Pancreas (tissue), 10 donors: ENCODE data around the gene COA5. TPM values are rescaled to one million over a fixed set of nuclear protein-coding genes. Genes with fewer than 3 reads are reported as not detected.

ENCODE experiments used
- ATAC-seq, 4 donors: fragments of 200-7000 bp; cut with Tn5 transposase; one replicate each; pipeline versions ENCODE4 v1.8.0 to v1.9.1; 2020; ENCODE audit warnings: mild to moderate bottlenecking in 4 of 4, moderate library complexity in 4 of 4
- DNase-seq, 6 donors: peaks; one replicate each; pipeline ENCODE4 v3.0.0-alpha.2; 2020
- FAIRE-seq: peaks from 2 replicates; lab custom pipeline; 2012; peaks lifted over from hg19 to GRCh38; lab: Jason Lieb, UNC
- H3K27ac ChIP-seq, 4 donors: fragments of 200-600 bp; sonication (generic); 1 replicate in 3 of 4; 2 replicates in 1 of 4; pipeline versions ENCODE4 v1.5.0 to v1.8.0; 2020
- H3K27me3 ChIP-seq, 4 donors: fragments of 200-600 bp; one replicate each; pipeline ENCODE4 v1.8.0; 2021
- H3K36me3 ChIP-seq, 3 donors: fragments of 200-600 bp; sonication (generic) in 1 of 3; one replicate each; pipeline versions ENCODE4 v1.5.0 to v1.8.0; 2020 to 2021
- H3K4me1 ChIP-seq, 3 donors: fragments of 200-600 bp; one replicate each; pipeline ENCODE4 v1.8.0; 2021
- H3K4me3 ChIP-seq, 4 donors: fragments of 200-600 bp; sonication (generic) in 2 of 4; one replicate each; pipeline versions ENCODE4 v1.5.0 to v1.8.0; 2020 to 2021
- H3K9me3 ChIP-seq, 4 donors: fragments of 200-600 bp; one replicate each; pipeline ENCODE4 v1.8.0; 2021
- CTCF ChIP-seq, 4 donors: fragments of 200-600 bp; sonication (generic) in 3 of 4; IDR thresholded peaks; one replicate each; pipeline versions ENCODE4 v1.5.0 to v1.8.0; 2021; ENCODE audit warnings: antibody characterized with exemption in 4 of 4
- WGBS, 2 donors: extraction: QIAGEN DNeasy Blood & Tissue Kit; methylation state at CpG; one replicate each; pipeline ENCODE4 v1.1.7; 2013; 5-methylcytosine and 5-hydroxymethylcytosine counted together
- intact Hi-C, 3 donors: fragments of 100-400 bp; cut with DNase I; formaldehyde crosslinking; loops; one replicate each; pipeline versions ENCODE4 v1.11.1 to v1.14.2; 2022
- polyA plus RNA-seq, 2 donors: library from polyadenylated mRNA; stranded (reverse); fragments of 200-250 nt; gene quantifications; one replicate each; pipeline ENCODE4 v1.2.3, GENCODE V29; 2013
- total RNA-seq, 6 donors: library from RNA; stranded (reverse); fragmentation: NEBNext Ultra II Directional in 4 of 6; extraction: Animal tissue kit (Norgen Biotek cat#: 25700) in 4 of 6; gene quantifications; one replicate each; pipeline versions ENCODE4 v1.2.1 to v1.2.4, GENCODE V29; 2021 to 2023
- donor health status: healthy with polysubstance abuse.
- donor health status: DM: no; HTN: no; CAD: no; lungs with moderate emphysema.
- donor health status: DM: no; HTN: no; CAD: no.
- donor health status: control.
- donor health status: control.
- donor health status: Bipolar disorder and iron deficiency.
- donor health status: DM: yes; HTN: yes; CAD: no.
- donor health status: DM: no; HTN: no; CAD: no.
- donor health status: DM: no; HTN: no; CAD: no.
- donor health status: DM: yes; HTN: yes; CAD: no.

COA5 gene
- total and polyA plus RNA-seq, 8 donors = 9.3 to 41.0 (median 12.5) TPM

GRCh38 chr2:98589489-98589888, 18.8 kb downstream of the COA5 start:
- 96 to 97% methylated on average over 4 of the region's 4 CpGs for WGBS, 2 donors
- DNase-seq (no peak), ATAC-seq (no peak)

GRCh38 chr2:98588880-98589431, 19.4 kb downstream of the COA5 start:
- 82 to 86% methylated on average over 4 of the region's 4 CpGs for WGBS, 2 donors
- FAIRE-seq (no peak), ATAC-seq (no peak), DNase-seq (no peak)
- no peak overlapping the region for H3K4me3 ChIP-seq
- no peaks in the 10 kb centered on the region for H3K4me1 ChIP-seq
- no peaks in the 10 kb centered on the region for H3K9me3 ChIP-seq
- intact Hi-C loops = no loop called here
- TF ChIP-seq CTCF (IDR thresholded peaks at IDR 0.05) = no peak
- H3K27ac ChIP-seq = no peak overlapping the region
- no peaks in the 10 kb centered on the region for H3K27me3 ChIP-seq
- H3K36me3 ChIP-seq = peaks cover 0 to 2% (median 0%) of the 10 kb centered on the region in 3 donors

More at GRCh38 chr2:98589489-98589888, 18.8 kb downstream of the COA5 start:
- H3K27me3 ChIP-seq = no peaks in the 10 kb centered on the region
- H3K9me3 ChIP-seq = no peaks in the 10 kb centered on the region
- H3K27ac ChIP-seq = no peak overlapping the region
- H3K36me3 ChIP-seq = no peaks in the 10 kb centered on the region
- no peak overlapping the region for H3K4me3 ChIP-seq
- no peak for TF ChIP-seq CTCF (IDR thresholded peaks at IDR 0.05)
- intact Hi-C loops = no loop called here
- no peak for FAIRE-seq
- no peaks in the 10 kb centered on the region for H3K4me1 ChIP-seq

GRCh38 chr2:98586551-98587140, 21.7 kb downstream of the COA5 start:
- no peaks in the 10 kb centered on the region for H3K27me3 ChIP-seq
- TF ChIP-seq CTCF (IDR thresholded peaks at IDR 0.05) = no peak
- peaks cover 0 to 10% (median 0%) of the 10 kb centered on the region in 3 donors for H3K36me3 ChIP-seq
- no peaks in the 10 kb centered on the region for H3K9me3 ChIP-seq
- 90 to 94% methylated on average over 6 of the region's 6 CpGs for WGBS, 2 donors
- no peaks in the 10 kb centered on the region for H3K4me1 ChIP-seq
- DNase-seq = no peak
- intact Hi-C loops = no loop called here
- FAIRE-seq = no peak
- ATAC-seq = no peak
- H3K27ac ChIP-seq = no peak overlapping the region
- H3K4me3 ChIP-seq = no peak overlapping the region

- Histone ChIP-seq H3K27ac (no peak overlapping the region), H3K27me3 (no peaks in the 10 kb centered on the region), H3K4me3 (no peak overlapping the region), H3K9me3 (no peaks in the 10 kb centered on the region), H3K4me1 (no peaks in the 10 kb centered on the region), H3K36me3 (peaks cover 0 to 10% (median 0%) of the 10 kb centered on the region in 3 donors)
- FAIRE-seq = no peak
- no peak for TF ChIP-seq CTCF (IDR thresholded peaks at IDR 0.05)
- 90 to 92% methylated on average over 10 of the region's 10 CpGs for WGBS, 2 donors
- ATAC-seq = no peak
- DNase-seq = no peak
- intact Hi-C loops = no loop called here
These were observed 22.9 kb downstream of the COA5 start for GRCh38 chr2:98585386-98585785.
